ENCODE measurements around the gene FMO5. TPM values are rescaled to one million over a fixed set of nuclear protein-coding genes. Genes with fewer than 3 reads are reported as not detected.

FMO5 gene
- total and polyA plus RNA-seq, 8 donors, result 9.1 to 29.0 (median 12.3) TPM

GRCh38 chr1:147185432-147185831, 39.7 kb downstream of the FMO5 start:
- DNase-seq, result peak in 1 of 4 donors; percentile 20
- no peaks in the 10 kb centered on the region for H3K4me1 ChIP-seq
- H3K27me3 ChIP-seq, result no peaks in the 10 kb centered on the region
- no peaks in the 10 kb centered on the region for H3K36me3 ChIP-seq
- intact Hi-C loops (cut with DNase I), result no loop called here
- no peak overlapping the region for H3K27ac ChIP-seq
- TF ChIP-seq CTCF (IDR thresholded peaks at IDR 0.05), result no peak
- H3K9me3 ChIP-seq, result no peaks in the 10 kb centered on the region
- no peak for ATAC-seq
- H3K4me3 ChIP-seq, result no peak overlapping the region

GRCh38 chr1:147177611-147178380, 47.3 kb downstream of the FMO5 start:
- peaks cover 9 to 12% of the 10 kb centered on the region in 2 donors for H3K4me1 ChIP-seq
- H3K9me3 ChIP-seq, result peaks cover 0 to 3% of the 10 kb centered on the region in 2 donors
- H3K27me3 ChIP-seq, result no peaks in the 10 kb centered on the region
- DNase-seq (peak in 2 of 4 donors; percentile 21 to 76), ATAC-seq (peak; percentile 16)
- TF ChIP-seq CTCF (IDR thresholded peaks at IDR 0.05), result no peak
- H3K36me3 ChIP-seq, result peaks cover 0 to 6% of the 10 kb centered on the region in 2 donors
- H3K27ac ChIP-seq, result no peak overlapping the region
- intact Hi-C loops (cut with DNase I), result no loop called here
- no peak overlapping the region for H3K4me3 ChIP-seq

- H3K4me3 ChIP-seq, result peak within 1 kb of the TSS; percentile 93 to 98
- peaks cover 0 to 3% of the 10 kb centered on the region in 2 donors for H3K36me3 ChIP-seq
- peak within 1 kb of the TSS; percentile 97 to 98 for H3K27ac ChIP-seq
- TF ChIP-seq CTCF (IDR thresholded peaks at IDR 0.05), result peak; percentile 74 to 96
- no peaks in the 10 kb centered on the region for H3K27me3 ChIP-seq
- ATAC-seq (peak; percentile 98), DNase-seq (peak; percentile 91 to 99 (median 96))
- intact Hi-C loops (cut with DNase I), result loop anchor here in 1 of 2 donors (5.0 kb wide), 1 partner anchor 70 kb away; the partner anchor contains the start of gene CHD1L
- H3K9me3 ChIP-seq, result peaks cover 0 to 3% of the 10 kb centered on the region in 2 donors
- peaks cover 9 to 34% of the 10 kb centered on the region in 2 donors for H3K4me1 ChIP-seq
These were observed 52.7 kb downstream of the FMO5 start, which contains the start of gene PRKAB2 for GRCh38 chr1:147172168-147173016. Gene PRKAB2 (minus strand): TSS chr1:147172470. CDS start chr1:147172144, 326 bp downstream.

GRCh38 chr1:147171399-147172167, 53.6 kb downstream of the FMO5 start:
- TF ChIP-seq CTCF (IDR thresholded peaks at IDR 0.05), result no peak
- H3K27me3 ChIP-seq, result no peaks in the 10 kb centered on the region
- DNase-seq (peak in 1 of 4 donors; percentile 16), ATAC-seq (no peak)
- H3K36me3 ChIP-seq, result peaks cover 0 to 8% of the 10 kb centered on the region in 2 donors
- intact Hi-C loops (cut with DNase I), result loop anchor here in 1 of 2 donors (5.0 kb wide), 1 partner anchor 71 kb away; the partner anchor contains the start of gene CHD1L
- peaks cover 0 to 3% of the 10 kb centered on the region in 2 donors for H3K9me3 ChIP-seq
- peaks cover 9 to 34% of the 10 kb centered on the region in 2 donors for H3K4me1 ChIP-seq
- H3K4me3 ChIP-seq, result peak overlapping the region; percentile 93 to 98
- peak overlapping the region; percentile 97 to 98 for H3K27ac ChIP-seq

All from left lung (tissue), 10 donors.